H9 (cell line): ENCODE measurements around the gene ABHD16B. TPM values are rescaled to one million over a fixed set of nuclear protein-coding genes. Genes with fewer than 3 reads are reported as not detected.

Experiments
- DNase-seq: peaks from one replicate; pipeline ENCODE4 v3.0.0-alpha.2; 2017
- H2AFZ ChIP-seq: one replicate; pipeline ENCODE4 v1.6.1; 2013; ENCODE audit warnings: mild to moderate bottlenecking, low read length, control low read depth, moderate library complexity
- H2AK5ac ChIP-seq: 2 replicates; pipeline ENCODE4 v1.6.1; 2013; ENCODE audit warnings: low read length, control low read depth, mixed read lengths; ENCODE audit not compliant: insufficient read length
- H2BK120ac ChIP-seq: one replicate; pipeline ENCODE4 v1.6.1; 2013; ENCODE audit warnings: low read depth, mild to moderate bottlenecking, low read length, control low read depth, inconsistent platforms; ENCODE audit not compliant: poor library complexity, severe bottlenecking
- H2BK12ac ChIP-seq: 2 replicates; pipeline ENCODE4 v1.6.1; 2013; ENCODE audit warnings: low read length, control low read depth, mixed read lengths, low read depth; ENCODE audit not compliant: insufficient read length
- H2BK15ac ChIP-seq: 2 replicates; pipeline ENCODE4 v1.6.1; 2013; ENCODE audit warnings: low read depth, low read length, control low read depth
- H2BK20ac ChIP-seq: one replicate; pipeline ENCODE4 v1.6.1; 2013; ENCODE audit warnings: low read depth, mild to moderate bottlenecking, low read length, control low read depth, inconsistent platforms; ENCODE audit not compliant: poor library complexity, severe bottlenecking
- H2BK5ac ChIP-seq: 2 replicates; pipeline ENCODE4 v1.6.1; 2013; ENCODE audit warnings: low read length, control low read depth, mixed read lengths; ENCODE audit not compliant: insufficient read length
- H3K14ac ChIP-seq: 2 replicates; pipeline ENCODE4 v1.6.1; 2013; ENCODE audit warnings: low read length, control low read depth; ENCODE audit not compliant: insufficient read depth
- H3K18ac ChIP-seq: 2 replicates; pipeline ENCODE4 v1.6.1; 2013; ENCODE audit warnings: low read depth, mild to moderate bottlenecking, mixed read lengths, low read length, control low read depth; ENCODE audit not compliant: insufficient read length
- H3K23ac ChIP-seq: 2 replicates; pipeline ENCODE4 v1.6.1; 2013; ENCODE audit warnings: low read length, control low read depth, mixed read lengths, low read depth; ENCODE audit not compliant: insufficient read length
- H3K23me2 ChIP-seq: 2 replicates; pipeline ENCODE4 v1.6.1; 2013; ENCODE audit warnings: low read depth, mild to moderate bottlenecking, mixed read lengths, low read length, control low read depth; ENCODE audit not compliant: insufficient read length, poor library complexity, severe bottlenecking
- H3K27ac ChIP-seq: 2 replicates; pipeline ENCODE4 v1.5.1; 2013; ENCODE audit warnings: low read length, control low read depth, mixed read lengths, low read depth; ENCODE audit not compliant: insufficient read length
- H3K27me3 ChIP-seq: 2 replicates; pipeline ENCODE4 v1.6.1; 2013; ENCODE audit warnings: low read length, control low read depth, inconsistent platforms; ENCODE audit not compliant: insufficient read depth
- H3K4ac ChIP-seq: 2 replicates; pipeline ENCODE4 v1.6.1; 2013; ENCODE audit warnings: low read depth, mild to moderate bottlenecking, control low read depth, inconsistent platforms, low read length, moderate library complexity
- H3K4me1 ChIP-seq: 2 replicates; pipeline ENCODE4 v1.6.1; 2013; ENCODE audit warnings: low read length, control low read depth, inconsistent platforms; ENCODE audit not compliant: insufficient read depth
- H3K4me2 ChIP-seq: 2 replicates; pipeline ENCODE4 v1.6.1; 2013; ENCODE audit warnings: low read length, control low read depth, mixed read lengths; ENCODE audit not compliant: insufficient read length, insufficient read depth
- H3K56ac ChIP-seq: 2 replicates; pipeline ENCODE4 v1.6.1; 2013; ENCODE audit warnings: low read depth, mild to moderate bottlenecking, mixed read lengths, low read length, control low read depth; ENCODE audit not compliant: insufficient read length
- H3K79me1 ChIP-seq: 2 replicates; pipeline ENCODE4 v1.6.1; 2013; ENCODE audit warnings: low read depth, mild to moderate bottlenecking, moderate library complexity, low read length, control low read depth, inconsistent platforms; ENCODE audit not compliant: insufficient read depth, poor library complexity, severe bottlenecking
- H3K79me2 ChIP-seq: 2 replicates; pipeline ENCODE4 v1.6.1; 2013; ENCODE audit warnings: low read length, control low read depth, inconsistent platforms; ENCODE audit not compliant: insufficient read depth
- H3K9ac ChIP-seq: 2 replicates; pipeline ENCODE4 v1.6.1; 2013; ENCODE audit warnings: low read length, control low read depth, mixed read lengths; ENCODE audit not compliant: insufficient read length; ENCODE audit errors: extremely low read depth
- H3K9me3 ChIP-seq: one replicate; pipeline ENCODE4 v1.6.1; 2013; ENCODE audit warnings: low read depth, low read length, inconsistent platforms; ENCODE audit not compliant: control insufficient read depth
- H3T11ph ChIP-seq: one replicate; pipeline ENCODE4 v1.6.1; 2013; ENCODE audit warnings: mild to moderate bottlenecking, low read length, control low read depth, inconsistent platforms
- H4K20me1 ChIP-seq: one replicate; pipeline ENCODE4 v1.6.1; 2013; ENCODE audit not compliant: control insufficient read depth, insufficient read length, insufficient read depth
- H4K5ac ChIP-seq: 2 replicates; pipeline ENCODE4 v1.6.1; 2013; ENCODE audit warnings: low read depth, mild to moderate bottlenecking, mixed read lengths, low read length, control low read depth; ENCODE audit not compliant: insufficient read length
- H4K8ac ChIP-seq: replicated peaks from 2 replicates; pipeline ENCODE4 v1.6.1; 2013; ENCODE audit warnings: low read length, control low read depth, mixed read lengths, low read depth; ENCODE audit not compliant: insufficient read length
- H4K91ac ChIP-seq: 2 replicates; pipeline ENCODE4 v1.6.1; 2013; ENCODE audit warnings: low read depth, mild to moderate bottlenecking, moderate library complexity, mixed read lengths, low read length, control low read depth; ENCODE audit not compliant: insufficient read length
- H3K27ac Mint-ChIP-seq, 3 experiments: 2 replicates in 2 of 3; 3 replicates in 1 of 3; pipeline ENCODE4 v1.8.0; 2020 to 2021; ENCODE audit warnings: mixed read lengths in 3 of 3, mild to moderate bottlenecking in 1 of 3, moderate library complexity in 1 of 3
- H3K27me3 Mint-ChIP-seq: 2 replicates; pipeline ENCODE4 v1.8.0; 2021; ENCODE audit warnings: low read depth, mild to moderate bottlenecking, moderate library complexity, mixed read lengths
- H3K36me3 Mint-ChIP-seq, 3 experiments: 2 replicates in 2 of 3; 3 replicates in 1 of 3; pipeline ENCODE4 v1.8.0; 2020 to 2021; ENCODE audit warnings: low read depth in 3 of 3, mixed read lengths in 3 of 3; ENCODE audit not compliant: insufficient read depth in 1 of 3
- H3K4me1 Mint-ChIP-seq, 2 experiments: 2 replicates each; pipeline ENCODE4 v1.8.0; 2020; ENCODE audit warnings: mixed read lengths in 2 of 2
- H3K4me3 Mint-ChIP-seq, 2 experiments: 2 replicates in 1 of 2; 3 replicates in 1 of 2; pipeline ENCODE4 v1.8.0; 2020 to 2021; ENCODE audit warnings: mild to moderate bottlenecking in 2 of 2, mixed read lengths in 2 of 2, moderate library complexity in 1 of 2
- H3K9me3 Mint-ChIP-seq, 2 experiments: 2 replicates in 1 of 2; 3 replicates in 1 of 2; pipeline ENCODE4 v1.8.0; 2020; ENCODE audit warnings: mild to moderate bottlenecking in 2 of 2, mixed read lengths in 2 of 2, moderate library complexity in 1 of 2
- CTCF ChIP-seq: fragments of 200-600 bp; sonication (generic); conservative IDR thresholded peaks from 3 replicates; pipeline ENCODE4 v1.8.0; 2021; ENCODE audit warnings: antibody characterized with exemption, mild to moderate bottlenecking
- WGBS: extraction: QIAGEN DNeasy Blood & Tissue Kit; methylation state at CpG from one replicate; pipeline ENCODE4 v1.1.7; 2013; ENCODE audit warnings: missing lambda C conversion rate, low lambda C conversion rate, mixed read lengths; ENCODE audit not compliant: insufficient read length; ENCODE audit errors: extremely low coverage; 5-methylcytosine and 5-hydroxymethylcytosine counted together
- total RNA-seq: library from RNA; stranded (reverse); gene quantifications from 2 replicates; pipeline ENCODE4 v1.2.1, GENCODE V29; 2021

Gene ABHD16B
- total RNA-seq, 1 experiment from 2014 or later: not detected

DNA sequence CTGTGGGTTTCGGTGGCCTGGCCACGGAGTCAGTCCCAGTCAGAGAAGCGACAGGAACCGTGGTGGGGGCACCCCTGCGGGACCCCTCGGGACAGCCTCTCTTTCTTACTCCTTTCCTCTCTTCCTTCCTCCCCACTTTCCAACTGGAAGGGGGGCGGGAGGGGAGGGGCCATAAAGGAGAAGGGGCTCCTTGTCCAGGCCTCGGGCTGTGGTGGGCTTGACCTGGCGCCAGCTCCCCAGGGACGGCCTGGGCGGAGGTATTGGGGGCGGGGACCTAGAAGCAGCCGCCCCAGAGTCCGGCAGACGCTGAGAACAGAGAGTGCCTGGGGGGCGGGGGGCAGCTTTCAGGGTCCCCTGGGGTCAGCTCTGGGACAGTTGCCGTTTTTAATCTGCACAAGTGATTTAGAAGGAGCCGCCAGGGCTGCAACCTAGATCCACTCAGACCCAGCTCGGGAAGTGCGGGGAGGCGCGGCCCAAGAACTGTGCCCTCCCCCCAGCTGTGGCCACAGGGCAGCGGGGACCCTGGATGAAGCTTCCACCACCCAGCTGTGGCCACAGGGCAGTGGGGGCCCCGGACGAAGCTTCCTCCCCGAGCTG, 6.4 kb upstream of the ABHD16B start:
- Histone ChIP-seq H2BK12ac (no peak overlapping the region), H2BK15ac (no peak overlapping the region), H3K27ac (no peak overlapping the region), H3K23ac (no peak overlapping the region), H3K79me2 (no peaks in the 10 kb centered on the region), H3K14ac (no peak overlapping the region; the same call in 1 of the 2 replicates), H3K4me1 (peaks cover 2% of the 10 kb centered on the region; the same call in 1 of the 2 replicates), H3K27me3 (no peaks in the 10 kb centered on the region), H3K4me2 (no peak overlapping the region), H4K8ac (no peak overlapping the region), H3T11ph (no peak overlapping the region), H3K4ac (no peak overlapping the region), H4K20me1 (no peaks in the 10 kb centered on the region), H2AK5ac (no peak overlapping the region), H2AFZ (no peak overlapping the region), H2BK20ac (no peak overlapping the region), H4K91ac (no peak overlapping the region), H3K79me1 (no peaks in the 10 kb centered on the region), H3K18ac (no peak overlapping the region), H4K5ac (no peak overlapping the region), H2BK5ac (no peak overlapping the region), H3K56ac (no peak overlapping the region), H2BK120ac (peak overlapping the region; percentile 44), H3K9ac (no peak overlapping the region), H3K23me2 (no peaks in the 10 kb centered on the region), H3K9me3 (no peaks in the 10 kb centered on the region)
- Mint-ChIP-seq H3K9me3 (no peaks in the 10 kb centered on the region), H3K36me3 (no peaks in the 10 kb centered on the region), H3K4me3 (peak overlapping the region in 1 of 2 experiments; percentile 26; a peak in 2 of 5 replicates), H3K27ac (no peak overlapping the region), H3K27me3 (peaks cover 8% of the 10 kb centered on the region), H3K4me1 (peaks cover 23 to 40% of the 10 kb centered on the region in 2 experiments)
- WGBS: no CpG with 5 or more reads among the region's 26 CpGs
- TF ChIP-seq CTCF: no peak
- no peak for DNase-seq
